ENCODE results near the gene MLN.

The MLN gene

GRCh38 chr6:33751771-33752645, 51.8 kb downstream of the MLN start:
- DNase-seq, result no peak

- DNase-seq, result no peak
These were observed 53.4 kb downstream of the MLN start for GRCh38 chr6:33750244-33750991.

- DNase-seq, result no peak
These were observed 54.4 kb downstream of the MLN start for GRCh38 chr6:33749401-33749800.

GRCh38 chr6:33748841-33749240, 55.0 kb downstream of the MLN start:
- DNase-seq, result no peak

GRCh38 chr6:33747823-33748222, 56.0 kb downstream of the MLN start:
- DNase-seq, result no peak

- no peak for DNase-seq
These were observed 57.1 kb downstream of the MLN start, which contains the start of gene IP6K3 for GRCh38 chr6:33746651-33747100. TSS of gene IP6K3 (minus strand) at chr6:33746905. CDS start at chr6:33735476, 11,429 bp downstream.

- DNase-seq, result no peak
These were observed 57.7 kb downstream of the MLN start for GRCh38 chr6:33746036-33746600.

- no peak for DNase-seq
These were observed 58.3 kb downstream of the MLN start for GRCh38 chr6:33745548-33745947.

GRCh38 chr6:33744895-33745546, 58.8 kb downstream of the MLN start:
- DNase-seq, result no peak

All from effector CD4-positive, alpha-beta T cell (primary cell).